Fibroblast of skin of left quadriceps (primary cell): ENCODE data around the gene FAM237B.
"Not testable (repeated sequence)": the region's sequence is repeated elsewhere in the genome, so short reads cannot be mapped to it uniquely, and the experiment has no call there.

Experiments
- DNase-seq, 2 experiments: peaks; one replicate each; pipeline ENCODE4 v3.0.0-alpha.2; 2013; ENCODE audit warnings: low read depth in 2 of 2

The FAM237B gene

GRCh38 chr7:90320801-90321494, at the start of gene FAM237B:
TSS of gene FAM237B (minus strand) at chr7:90321304. CDS start at chr7:90319748, 1,556 bp downstream.
- no peak for DNase-seq

- no peak for DNase-seq
Observed at GRCh38 chr7:90351987-90352386, 30.9 kb upstream of the FAM237B start.

GRCh38 chr7:90350032-90350431, 28.9 kb upstream of the FAM237B start:
- DNase-seq: not testable (repeated sequence)

GRCh38 chr7:90349305-90349704, 28.2 kb upstream of the FAM237B start:
- no peak for DNase-seq

- DNase-seq: no peak
Observed at GRCh38 chr7:90347759-90348158, 26.7 kb upstream of the FAM237B start.

GRCh38 chr7:90346336-90347125, 25.4 kb upstream of the FAM237B start, which contains the start of gene GTPBP10:
TSS of gene GTPBP10 (plus strand) at chr7:90346716. CDS start at chr7:90346742, 26 bp downstream.
- peak; percentile 83 to 86 for DNase-seq

GRCh38 chr7:90345595-90346335, 24.7 kb upstream of the FAM237B start:
- peak; percentile 1 to 11 for DNase-seq

- DNase-seq: no peak
Observed at GRCh38 chr7:90345016-90345415, 23.9 kb upstream of the FAM237B start.

- no peak for DNase-seq
Observed at GRCh38 chr7:90337106-90337505, 16.0 kb upstream of the FAM237B start.

GRCh38 chr7:90334926-90335325, 13.8 kb upstream of the FAM237B start:
- DNase-seq: not testable (repeated sequence)

GRCh38 chr7:90334193-90334843, 13.2 kb upstream of the FAM237B start:
- DNase-seq: no peak

GRCh38 chr7:90326500-90326899, 5.4 kb upstream of the FAM237B start:
- DNase-seq: no peak

GRCh38 chr7:90322837-90323236, 1.7 kb upstream of the FAM237B start:
- no peak for DNase-seq

GRCh38 chr7:90320418-90320800, 695 bp downstream of the FAM237B start:
- DNase-seq: no peak

- no peak for DNase-seq
Observed at GRCh38 chr7:90320014-90320413, 1.1 kb downstream of the FAM237B start.

- no peak for DNase-seq
Observed at GRCh38 chr7:90313907-90314306, 7.2 kb downstream of the FAM237B start.

- no peak for DNase-seq
Observed at GRCh38 chr7:90312745-90313144, 8.4 kb downstream of the FAM237B start.

GRCh38 chr7:90311175-90311574, 9.9 kb downstream of the FAM237B start:
- DNase-seq: no peak

GRCh38 chr7:90309872-90310271, 11.2 kb downstream of the FAM237B start:
- no peak for DNase-seq

- no peak for DNase-seq
Observed at GRCh38 chr7:90303241-90303640, 17.9 kb downstream of the FAM237B start.

GRCh38 chr7:90298145-90299038, 22.7 kb downstream of the FAM237B start:
- peak; percentile 44 to 49 for DNase-seq
